C1 segment of cervical spinal cord (tissue), 14 donors: ENCODE measurements around the gene SLC6A7.

Experiments used
- DNase-seq, 14 donors: peaks; one replicate each; lab custom pipeline; 2025; lab: John Stamatoyannopoulos, UW

SLC6A7 gene

GRCh38 chr5:150189728-150190502, at the start of gene SLC6A7:
Gene SLC6A7, plus strand, starts transcription at chr5:150190062. Its CDS starts 266 bp downstream, at chr5:150190328.
- peak in 1 of 14 donors; percentile 37 for DNase-seq

GRCh38 chr5:150140830-150141229, 49.0 kb upstream of the SLC6A7 start:
- DNase-seq = no peak

GRCh38 chr5:150141544-150142184, 48.2 kb upstream of the SLC6A7 start:
- DNase-seq = no peak

- DNase-seq = no peak
These were observed 47.5 kb upstream of the SLC6A7 start for GRCh38 chr5:150142185-150142958.

GRCh38 chr5:150142959-150143349, 46.9 kb upstream of the SLC6A7 start:
- DNase-seq = no peak

- peak in 4 of 14 donors; percentile 21 to 72 (median 28) for DNase-seq
These were observed 46.3 kb upstream of the SLC6A7 start for GRCh38 chr5:150143350-150144245.

- peak in 1 of 14 donors; percentile 28 for DNase-seq
These were observed 45.5 kb upstream of the SLC6A7 start for GRCh38 chr5:150144246-150144801.

- DNase-seq = no peak
These were observed 45.0 kb upstream of the SLC6A7 start for GRCh38 chr5:150144879-150145278.

- DNase-seq = no peak
These were observed 43.6 kb upstream of the SLC6A7 start for GRCh38 chr5:150146235-150146634.

GRCh38 chr5:150146862-150147601, 42.8 kb upstream of the SLC6A7 start:
- DNase-seq = peak in 7 of 14 donors; percentile 26 to 63 (median 51)

GRCh38 chr5:150147670-150148069, 42.2 kb upstream of the SLC6A7 start:
- peak in 4 of 14 donors; percentile 8 to 39 (median 24) for DNase-seq

- peak in 3 of 14 donors; percentile 20 to 49 (median 44) for DNase-seq
These were observed 41.5 kb upstream of the SLC6A7 start for GRCh38 chr5:150148117-150148927.

- DNase-seq = no peak
These were observed 40.2 kb upstream of the SLC6A7 start for GRCh38 chr5:150149618-150150017.

GRCh38 chr5:150152636-150153462, 37.0 kb upstream of the SLC6A7 start:
- DNase-seq = no peak

GRCh38 chr5:150153483-150153882, 36.4 kb upstream of the SLC6A7 start:
- DNase-seq = no peak

- DNase-seq = no peak
These were observed 35.8 kb upstream of the SLC6A7 start for GRCh38 chr5:150153957-150154617.

- peak in 1 of 14 donors; percentile 17 for DNase-seq
These were observed 35.2 kb upstream of the SLC6A7 start for GRCh38 chr5:150154618-150155128.
